ENCODE data around the gene SERPINB1.
"Not testable (repeated sequence)": the region's sequence is repeated elsewhere in the genome, so short reads cannot be mapped to it uniquely, and the experiment has no call there.

SERPINB1 gene

GRCh38 chr6:2819978-2820377 lies 21.7 kb downstream of the SERPINB1 start:
- in situ Hi-C loops (cut with HindIII; ENCODE audit: low sequenced_read_pairs), result no loop called here

GRCh38 chr6:2819115-2819514 lies 22.5 kb downstream of the SERPINB1 start:
- in situ Hi-C loops (cut with HindIII; ENCODE audit: low sequenced_read_pairs), result no loop called here

GRCh38 chr6:2818593-2818992 lies 23.1 kb downstream of the SERPINB1 start:
- in situ Hi-C loops (cut with HindIII; ENCODE audit: low sequenced_read_pairs), result no loop called here

GRCh38 chr6:2817903-2818443 lies 23.7 kb downstream of the SERPINB1 start:
- in situ Hi-C loops (cut with HindIII; ENCODE audit: low sequenced_read_pairs), result no loop called here

GRCh38 chr6:2816158-2816557 lies 25.5 kb downstream of the SERPINB1 start:
- in situ Hi-C loops (cut with HindIII; ENCODE audit: low sequenced_read_pairs), result no loop called here

GRCh38 chr6:2812695-2813094 lies 29.0 kb downstream of the SERPINB1 start:
- in situ Hi-C loops (cut with HindIII; ENCODE audit: low sequenced_read_pairs), result no loop called here

- in situ Hi-C loops (cut with HindIII; ENCODE audit: low sequenced_read_pairs), result no loop called here
Measured at GRCh38 chr6:2810092-2810671, 31.5 kb downstream of the SERPINB1 start.

- in situ Hi-C loops (cut with HindIII; ENCODE audit: low sequenced_read_pairs), result no loop called here
Measured at GRCh38 chr6:2809015-2809414, 32.6 kb downstream of the SERPINB1 start.

GRCh38 chr6:2807342-2808090 lies 34.1 kb downstream of the SERPINB1 start:
- in situ Hi-C loops (cut with HindIII; ENCODE audit: low sequenced_read_pairs), result no loop called here

GRCh38 chr6:2806644-2807043 lies 35.0 kb downstream of the SERPINB1 start:
- in situ Hi-C loops (cut with HindIII; ENCODE audit: low sequenced_read_pairs), result no loop called here

- in situ Hi-C loops (cut with HindIII; ENCODE audit: low sequenced_read_pairs), result no loop called here
Measured at GRCh38 chr6:2805031-2805430, 36.6 kb downstream of the SERPINB1 start.

- in situ Hi-C loops (cut with HindIII; ENCODE audit: low sequenced_read_pairs), result no loop called here
Measured at GRCh38 chr6:2804516-2804915, 37.1 kb downstream of the SERPINB1 start.

GRCh38 chr6:2803731-2804429 lies 37.8 kb downstream of the SERPINB1 start:
- in situ Hi-C loops (cut with HindIII; ENCODE audit: low sequenced_read_pairs), result no loop called here

GRCh38 chr6:2802521-2803060 lies 39.1 kb downstream of the SERPINB1 start:
- in situ Hi-C loops (cut with HindIII; ENCODE audit: low sequenced_read_pairs), result no loop called here

- in situ Hi-C loops (cut with HindIII; ENCODE audit: low sequenced_read_pairs), result not testable (repeated sequence)
Measured at GRCh38 chr6:2801687-2802086, 40.0 kb downstream of the SERPINB1 start.

GRCh38 chr6:2800552-2801316 lies 40.9 kb downstream of the SERPINB1 start:
- in situ Hi-C loops (cut with HindIII; ENCODE audit: low sequenced_read_pairs), result no loop called here

- in situ Hi-C loops (cut with HindIII; ENCODE audit: low sequenced_read_pairs), result no loop called here
Measured at GRCh38 chr6:2799936-2800527, 41.6 kb downstream of the SERPINB1 start.

- in situ Hi-C loops (cut with HindIII; ENCODE audit: low sequenced_read_pairs), result no loop called here
Measured at GRCh38 chr6:2798586-2799134, 43.0 kb downstream of the SERPINB1 start.

- in situ Hi-C loops (cut with HindIII; ENCODE audit: low sequenced_read_pairs), result no loop called here
Measured at GRCh38 chr6:2797564-2798031, 44.1 kb downstream of the SERPINB1 start.

GRCh38 chr6:2796861-2797260 lies 44.8 kb downstream of the SERPINB1 start:
- in situ Hi-C loops (cut with HindIII; ENCODE audit: low sequenced_read_pairs), result no loop called here
